K562 (cell line): ENCODE measurements around the gene EVI5L. TPM values are rescaled to one million over a fixed set of nuclear protein-coding genes. Genes with fewer than 3 reads are reported as not detected.

Source experiments
- BHLHE40 ChIP-seq: IDR thresholded peaks from 2 replicates; pipeline ENCODE4 v1.6.1; 2011; ENCODE audit warnings: low read length, improper control_type of control experiment
- BRD4 ChIP-seq: fragments of 200-600 bp; sonication (generic); IDR thresholded peaks from 2 replicates; pipeline ENCODE4 v1.6.1; 2017; ENCODE audit warnings: inconsistent platforms
- BRF2 ChIP-seq: IDR thresholded peaks from 3 replicates; pipeline ENCODE4 v1.6.1; 2011; ENCODE audit warnings: borderline replicate concordance, mild to moderate bottlenecking; ENCODE audit not compliant: insufficient read length, insufficient read depth
- CBFA2T2 ChIP-seq: fragments of 450-650 bp; conservative IDR thresholded peaks from 2 replicates; pipeline ENCODE4 v1.6.1; 2017; ENCODE audit warnings: mild to moderate bottlenecking
- CCNT2 ChIP-seq: IDR thresholded peaks from 2 replicates; pipeline ENCODE4 v1.6.1; 2011; ENCODE audit warnings: borderline replicate concordance, low read depth, mild to moderate bottlenecking, moderate library complexity, mixed read lengths, low read length; ENCODE audit not compliant: insufficient read length; ENCODE audit errors: extremely low read depth
- CTBP1 ChIP-seq: fragments of 450-650 bp; IDR thresholded peaks from 2 replicates; pipeline ENCODE4 v1.6.1; 2016; ENCODE audit warnings: borderline replicate concordance
- DMBX1 ChIP-seq: fragments of 250-450 bp; sonication (Bioruptor Pico); IDR thresholded peaks from 2 replicates; pipeline ENCODE4 v1.8.0; 2022; ENCODE audit warnings: inconsistent platforms, mild to moderate bottlenecking, moderate library complexity, borderline replicate concordance
- E2F4 ChIP-seq: sonication (generic); formaldehyde crosslinking; IDR thresholded peaks from 2 replicates; pipeline ENCODE4 v1.8.0; 2022; ENCODE audit warnings: mild to moderate bottlenecking, low read depth, missing genetic modification reagents
- GABPB2 ChIP-seq: fragments of 250-450 bp; sonication (Bioruptor Pico); conservative IDR thresholded peaks from 2 replicates; pipeline ENCODE4 v1.5.1; 2021; ENCODE audit warnings: mild to moderate bottlenecking
- MED1 ChIP-seq: sonication (generic); formaldehyde crosslinking; IDR thresholded peaks from 2 replicates; pipeline ENCODE4 v1.8.1; 2023; ENCODE audit warnings: missing genetic modification reagents, borderline replicate concordance
- MTA3 ChIP-seq: fragments of 450-650 bp; formaldehyde crosslinking; IDR thresholded peaks from 2 replicates; pipeline ENCODE4 v1.6.1; 2017; ENCODE audit warnings: mild to moderate bottlenecking, borderline replicate concordance
- NRF1 ChIP-seq, 2 experiments: fragments of 450-650 bp; IDR thresholded peaks in 1 of 2; conservative IDR thresholded peaks in 1 of 2; 2 replicates each; pipeline ENCODE4 v1.6.1; 2014; ENCODE audit warnings: mild to moderate bottlenecking in 2 of 2
- PKNOX1 ChIP-seq: fragments of 450-650 bp; IDR thresholded peaks from 2 replicates; pipeline ENCODE4 v1.6.1; 2016
- POLR2G ChIP-seq: fragments of 200-400 bp; formaldehyde crosslinking; IDR thresholded peaks from 2 replicates; pipeline ENCODE4 v1.6.1; 2017; ENCODE audit warnings: low read depth, mild to moderate bottlenecking, antibody characterized with exemption, low read length, moderate library complexity
- POLR2H ChIP-seq: IDR thresholded peaks from 2 replicates; pipeline ENCODE4 v1.6.1; 2016; ENCODE audit warnings: missing genetic modification characterization, low read depth, mild to moderate bottlenecking, control low read depth, missing compliant biosample characterization, moderate library complexity
- PPARD ChIP-seq: fragments of 250-450 bp; sonication (Bioruptor Pico); IDR thresholded peaks from 2 replicates; pipeline ENCODE4 v1.8.0; 2022; ENCODE audit warnings: inconsistent platforms, mild to moderate bottlenecking, moderate library complexity
- SMAD3 ChIP-seq: fragments of 450-650 bp; formaldehyde crosslinking; conservative IDR thresholded peaks from 2 replicates; pipeline ENCODE4 v1.4.0; 2020; ENCODE audit warnings: mild to moderate bottlenecking
- SRSF9 ChIP-seq: fragments of 200-400 bp; formaldehyde crosslinking; IDR thresholded peaks from 2 replicates; pipeline ENCODE4 v1.6.1; 2017; ENCODE audit warnings: low read depth, low read length, borderline replicate concordance
- ZBTB33 ChIP-seq: sonication (generic); formaldehyde crosslinking; IDR thresholded peaks from 2 replicates; pipeline ENCODE4 v1.8.1; 2023; ENCODE audit warnings: mild to moderate bottlenecking, missing genetic modification reagents
- ZBTB7A ChIP-seq: IDR thresholded peaks from 2 replicates; pipeline ENCODE4 v1.6.1; 2011; ENCODE audit warnings: low read depth, mild to moderate bottlenecking, low read length, moderate library complexity, borderline replicate concordance; ENCODE audit not compliant: control insufficient read depth
- ZNF589 ChIP-seq: fragments of 200-800 bp; sonication (Bioruptor generic); IDR thresholded peaks from 2 replicates; pipeline ENCODE4 v1.6.1; 2016; ENCODE audit warnings: low read depth, missing genetic modification characterization, missing compliant biosample characterization
- polyA plus RNA-seq, 8 experiments: library from polyadenylated mRNA; depleted of rRNA in 4 of 8; stranded (reverse) in 5 of 8; unstranded in 3 of 8; fragments of >200 nt; fragmentation: Nextera tagmentation in 2 of 8; fragmentation: Illumina TruSeq in 1 of 8; extraction: Ambion mirVana in 2 of 8; extraction: Trizol in 1 of 8; gene quantifications; 2 replicates each; pipeline versions ENCODE4 v1.2.1 to v1.2.3, GENCODE V29; 2011 to 2014; ENCODE audit warnings: inconsistent platforms in 1 of 8, missing spikeins in 1 of 8
- total RNA-seq, 7 experiments: library from RNA; depleted of rRNA in 6 of 7; stranded (reverse); fragments of >200 nt in 6 of 7; fragmentation: Illumina TruSeq in 2 of 7; extraction: Trizol in 2 of 7; gene quantifications; 2 replicates each; pipeline versions ENCODE4 v1.2.1 to v1.2.3, GENCODE V29; 2011 to 2021; ENCODE audit warnings: low replicate concordance in 1 of 7

The EVI5L gene
- total and polyA plus RNA-seq, 9 of the 15 experiments (the other 6 are each of a cell fraction or from before 2014, with no cell fraction given), result 0.69 to 1.8 (median 1.2) TPM; not detected in 2

- TF ChIP-seq CCNT2, result peak; percentile 46
- TF ChIP-seq ZBTB7A, result peak; percentile 91
- no peak for TF ChIP-seq SRSF9
- no peak; the same call in 1 of the 2 replicates for TF ChIP-seq CBFA2T2
- no peak for TF ChIP-seq ZNF589
- peak; percentile 47; the same call in 1 of the 2 replicates for TF ChIP-seq CTBP1
- no peak for TF ChIP-seq E2F4 (CRISPR knock-in tag)
- 0 out of 2 replicates have a peak, but pooled peaks have one; percentile 24 for TF ChIP-seq MTA3
- TF ChIP-seq GABPB2 (CRISPR knock-in tag), result no peak
- TF ChIP-seq POLR2H (tag), result no peak
- no peak for TF ChIP-seq BRD4
- TF ChIP-seq BHLHE40, result 0 out of 2 replicates have a peak, but pooled peaks have one; percentile 27
- TF ChIP-seq ZBTB33, result no peak
- TF ChIP-seq PPARD, result no peak
- no peak; the same call in 1 of the 2 replicates for TF ChIP-seq PKNOX1
- TF ChIP-seq SMAD3 (CRISPR knock-in tag), result no peak
- peak; percentile 61 to 64 for TF ChIP-seq NRF1 (conservative IDR thresholded peaks at IDR 0.05 in 1 of 2, IDR thresholded peaks at IDR 0.05 in 1 of 2)
- no peak for TF ChIP-seq DMBX1 (CRISPR knock-in tag)
- TF ChIP-seq POLR2G, result peak; percentile 71
- no peak for TF ChIP-seq MED1 (CRISPR knock-in tag)
- no peak for TF ChIP-seq BRF2
Measured at GRCh38 chr19:7858109-7858770, 28.2 kb downstream of the EVI5L start (continued).
